Neuronal stem cell (in vitro differentiated cells): ENCODE results near the gene FBXO3.

Source experiments
- DNase-seq: peaks from one replicate; pipeline ENCODE4 v3.0.0-alpha.2; 2013; ENCODE audit warnings: low spot score
- H2AFZ ChIP-seq: one replicate; pipeline ENCODE4 v1.6.1; 2013; ENCODE audit warnings: mild to moderate bottlenecking, low read length, inconsistent platforms
- H2AK5ac ChIP-seq: 2 replicates; pipeline ENCODE4 v1.6.1; 2013; ENCODE audit warnings: low read depth, mild to moderate bottlenecking, inconsistent platforms, low read length, moderate library complexity, mixed read lengths
- H2BK120ac ChIP-seq: 2 replicates; pipeline ENCODE4 v1.6.1; 2013; ENCODE audit warnings: low read depth, mild to moderate bottlenecking, inconsistent platforms, low read length, moderate library complexity, mixed read lengths
- H2BK12ac ChIP-seq: one replicate; pipeline ENCODE4 v1.6.1; 2013; ENCODE audit warnings: low read length, inconsistent platforms
- H2BK15ac ChIP-seq: 2 replicates; pipeline ENCODE4 v1.6.1; 2013; ENCODE audit warnings: mild to moderate bottlenecking, low read length, inconsistent platforms, mixed read lengths
- H2BK5ac ChIP-seq: one replicate; pipeline ENCODE4 v1.6.1; 2013; ENCODE audit warnings: inconsistent platforms, mild to moderate bottlenecking, low read length, moderate library complexity
- H3K14ac ChIP-seq: one replicate; pipeline ENCODE4 v1.6.1; 2013; ENCODE audit warnings: low read length, inconsistent platforms
- H3K18ac ChIP-seq: 2 replicates; pipeline ENCODE4 v1.6.1; 2013; ENCODE audit warnings: low read length, inconsistent platforms
- H3K23ac ChIP-seq: 2 replicates; pipeline ENCODE4 v1.6.1; 2013; ENCODE audit warnings: low read depth, mild to moderate bottlenecking, mixed read lengths, low read length, inconsistent platforms; ENCODE audit not compliant: poor library complexity
- H3K27ac ChIP-seq: replicated peaks from 3 replicates; pipeline ENCODE4 v1.5.1; 2013; ENCODE audit warnings: low read length, inconsistent platforms
- H3K27me3 ChIP-seq, 3 experiments: 2 replicates each; pipeline ENCODE4 v1.6.1; 2013; ENCODE audit warnings: low read length in 3 of 3, mild to moderate bottlenecking in 2 of 3, inconsistent platforms in 1 of 3, low read depth in 1 of 3, mixed read lengths in 1 of 3, moderate library complexity in 1 of 3; ENCODE audit not compliant: control insufficient read depth in 3 of 3, insufficient read depth in 3 of 3
- H3K36me3 ChIP-seq, 2 donors: replicated peaks in 1 of 2; 2 replicates each; pipeline ENCODE4 v1.6.1; 2013; ENCODE audit warnings: low read length in 2 of 2; ENCODE audit not compliant: control insufficient read depth in 2 of 2, insufficient read depth in 2 of 2
- H3K4ac ChIP-seq: 2 replicates; pipeline ENCODE4 v1.6.1; 2013; ENCODE audit warnings: inconsistent platforms, mild to moderate bottlenecking, low read length, moderate library complexity
- H3K4me1 ChIP-seq, 2 donors: 1 replicate in 1 of 2; 2 replicates in 1 of 2; pipeline ENCODE4 v1.6.1; 2013; ENCODE audit warnings: low read length in 2 of 2, low read depth in 1 of 2; ENCODE audit not compliant: control insufficient read depth in 2 of 2, insufficient read depth in 1 of 2
- H3K4me2 ChIP-seq: one replicate; pipeline ENCODE4 v1.6.1; 2013; ENCODE audit warnings: mild to moderate bottlenecking, low read length, inconsistent platforms; ENCODE audit not compliant: insufficient read depth, poor library complexity, severe bottlenecking
- H3K4me3 ChIP-seq, 2 donors: 2 replicates each; pipeline ENCODE4 v1.5.1; 2013; ENCODE audit warnings: low read length in 2 of 2, mild to moderate bottlenecking in 2 of 2, inconsistent platforms in 1 of 2, moderate library complexity in 1 of 2
- H3K79me1 ChIP-seq: one replicate; pipeline ENCODE4 v1.6.1; 2013; ENCODE audit warnings: low read depth, mild to moderate bottlenecking, inconsistent platforms, low read length, moderate library complexity
- H3K9ac ChIP-seq: one replicate; pipeline ENCODE4 v1.6.1; 2013; ENCODE audit warnings: mild to moderate bottlenecking, low read depth, low read length, inconsistent platforms; ENCODE audit not compliant: poor library complexity
- H3K9me3 ChIP-seq, 2 donors: replicated peaks in 1 of 2; 2 replicates each; pipeline versions ENCODE3 to v1.6.1; 2013; ENCODE audit warnings: low read length in 2 of 2, mild to moderate bottlenecking in 2 of 2, inconsistent platforms in 1 of 2, low read depth in 1 of 2, mixed read lengths in 1 of 2, moderate library complexity in 1 of 2; ENCODE audit not compliant: control insufficient read depth in 2 of 2, insufficient read depth in 1 of 2
- H4K8ac ChIP-seq: one replicate; pipeline ENCODE4 v1.6.1; 2013; ENCODE audit warnings: low read depth, mild to moderate bottlenecking, inconsistent platforms, low read length, moderate library complexity
- H4K91ac ChIP-seq: one replicate; pipeline ENCODE4 v1.6.1; 2013; ENCODE audit warnings: low read length, low read depth, mild to moderate bottlenecking, inconsistent platforms; ENCODE audit not compliant: poor library complexity
- WGBS, 2 donors: extraction: QIAGEN DNeasy Blood & Tissue Kit; methylation state at CpG; one replicate each; pipeline ENCODE4 v1.1.7; 2013; ENCODE audit warnings: missing lambda C conversion rate in 2 of 2, mixed read lengths in 1 of 2; ENCODE audit not compliant: insufficient read length in 2 of 2, insufficient replicate concordance in 1 of 2; ENCODE audit errors: extremely low coverage in 2 of 2; 5-methylcytosine and 5-hydroxymethylcytosine counted together

The FBXO3 gene

GRCh38 chr11:33741806-33742205 lies 32.5 kb downstream of the FBXO3 start:
- Histone ChIP-seq H4K8ac (no peak overlapping the region), H2BK5ac (no peak overlapping the region), H3K18ac (no peak overlapping the region), H2BK12ac (no peak overlapping the region), H3K4me3 (no peak overlapping the region), H3K36me3 (peaks cover 1 to 15% of the 10 kb centered on the region in 2 donors), H2BK120ac (no peak overlapping the region), H3K9me3 (no peaks in the 10 kb centered on the region), H2BK15ac (no peak overlapping the region), H3K4ac (no peak overlapping the region), H3K9ac (no peak overlapping the region), H3K79me1 (no peaks in the 10 kb centered on the region), H4K91ac (no peak overlapping the region), H2AFZ (no peak overlapping the region), H3K4me1 (peaks cover under 1 to 1% of the 10 kb centered on the region in 2 donors), H3K14ac (no peak overlapping the region), H3K4me2 (no peak overlapping the region), H3K23ac (no peak overlapping the region), H3K27me3 (no peaks in the 10 kb centered on the region), H2AK5ac (no peak overlapping the region), H3K27ac (no peak overlapping the region)
- WGBS, 2 donors, result 100% methylated on average over 1 of the region's 7 CpGs; no CpG with 5 or more reads in 1 of the 2 donors
- no peak for DNase-seq

- DNase-seq, result no peak
- H3K4ac ChIP-seq, result no peak overlapping the region
- no peak overlapping the region for H3K4me3 ChIP-seq
- no peak overlapping the region for H3K18ac ChIP-seq
- no peaks in the 10 kb centered on the region for H3K27me3 ChIP-seq
- H2AK5ac ChIP-seq, result no peak overlapping the region
- no peak overlapping the region for H3K27ac ChIP-seq
- H2BK120ac ChIP-seq, result no peak overlapping the region
- H2BK12ac ChIP-seq, result no peak overlapping the region
- peaks cover 7 to 8% of the 10 kb centered on the region in 2 donors for H3K4me1 ChIP-seq
- no peak overlapping the region for H3K14ac ChIP-seq
- no peak overlapping the region for H3K9ac ChIP-seq
- no peak overlapping the region for H4K91ac ChIP-seq
- WGBS, 2 donors, result no CpG with 5 or more reads among the region's 3 CpGs
- peaks cover 0 to 5% of the 10 kb centered on the region in 2 donors for H3K9me3 ChIP-seq
- H3K79me1 ChIP-seq, result no peaks in the 10 kb centered on the region
- no peak overlapping the region for H2BK5ac ChIP-seq
- H2BK15ac ChIP-seq, result no peak overlapping the region
- peak overlapping the region; percentile 96 for H2AFZ ChIP-seq
- H4K8ac ChIP-seq, result no peak overlapping the region
- H3K36me3 ChIP-seq, result peaks cover 2 to 13% of the 10 kb centered on the region in 2 donors
- H3K4me2 ChIP-seq, result no peak overlapping the region
- no peak overlapping the region for H3K23ac ChIP-seq
Measured at GRCh38 chr11:33737362-33737821, 36.9 kb downstream of the FBXO3 start.

GRCh38 chr11:33736148-33736812 lies 38.0 kb downstream of the FBXO3 start, which contains the start of gene CD59:
Gene CD59, minus strand, starts transcription at chr11:33736423. Its CDS starts 13,978 bp downstream, at chr11:33722445.
- no peak within 1 kb of the TSS for H3K27ac ChIP-seq
- H4K8ac ChIP-seq, result no peak within 1 kb of the TSS
- no peak within 1 kb of the TSS for H2BK15ac ChIP-seq
- H3K36me3 ChIP-seq, result peaks cover 2 to 17% of the 10 kb centered on the region in 2 donors
- H3K9me3 ChIP-seq, result peaks cover 0 to 5% of the 10 kb centered on the region in 2 donors
- no peak within 1 kb of the TSS for H2BK5ac ChIP-seq
- H3K18ac ChIP-seq, result peak within 1 kb of the TSS; percentile 96
- DNase-seq, result peak; percentile 84
- no peak within 1 kb of the TSS for H3K4ac ChIP-seq
- no peaks in the 10 kb centered on the region for H3K27me3 ChIP-seq
- no peak within 1 kb of the TSS for H3K23ac ChIP-seq
- no peaks in the 10 kb centered on the region for H3K79me1 ChIP-seq
- H3K14ac ChIP-seq, result peak within 1 kb of the TSS; percentile 42
- H2AFZ ChIP-seq, result peak within 1 kb of the TSS; percentile 96
- H3K4me3 ChIP-seq, result peak within 1 kb of the TSS; percentile 78 to 96
- H2BK120ac ChIP-seq, result no peak within 1 kb of the TSS
- peaks cover 7 to 8% of the 10 kb centered on the region in 2 donors for H3K4me1 ChIP-seq
- H2AK5ac ChIP-seq, result peak within 1 kb of the TSS; percentile 73
- no peak within 1 kb of the TSS for H2BK12ac ChIP-seq
- no CpG with 5 or more reads among the region's 48 CpGs for WGBS, 2 donors
- peak within 1 kb of the TSS; percentile 4 for H4K91ac ChIP-seq
- H3K4me2 ChIP-seq, result peak within 1 kb of the TSS; percentile 73
- H3K9ac ChIP-seq, result peak within 1 kb of the TSS; percentile 72

- H3K14ac ChIP-seq, result peak overlapping the region; percentile 42
- peak overlapping the region; percentile 73 for H3K4me2 ChIP-seq
- DNase-seq, result peak; percentile 38
- no peak overlapping the region for H2BK120ac ChIP-seq
- H2AFZ ChIP-seq, result peak overlapping the region; percentile 96
- WGBS, 2 donors, result no CpG with 5 or more reads among the region's 53 CpGs
- H2AK5ac ChIP-seq, result peak overlapping the region; percentile 73
- no peak overlapping the region for H3K4ac ChIP-seq
- no peak overlapping the region for H4K8ac ChIP-seq
- peak overlapping the region; percentile 96 for H3K18ac ChIP-seq
- H3K4me1 ChIP-seq, result peaks cover 7 to 8% of the 10 kb centered on the region in 2 donors
- no peaks in the 10 kb centered on the region for H3K27me3 ChIP-seq
- no peak overlapping the region for H2BK5ac ChIP-seq
- no peak overlapping the region for H2BK12ac ChIP-seq
- H3K27ac ChIP-seq, result no peak overlapping the region
- peak overlapping the region; percentile 78 to 96 for H3K4me3 ChIP-seq
- H3K36me3 ChIP-seq, result peaks cover 2 to 22% of the 10 kb centered on the region in 2 donors
- H3K23ac ChIP-seq, result no peak overlapping the region
- no peak overlapping the region for H2BK15ac ChIP-seq
- H3K79me1 ChIP-seq, result no peaks in the 10 kb centered on the region
- peaks cover 0 to 5% of the 10 kb centered on the region in 2 donors for H3K9me3 ChIP-seq
- H4K91ac ChIP-seq, result peak overlapping the region; percentile 4
- peak overlapping the region; percentile 72 for H3K9ac ChIP-seq
Measured at GRCh38 chr11:33735271-33736147, 38.8 kb downstream of the FBXO3 start.
